ENCODE measurements around the gene DBT.

DNA sequence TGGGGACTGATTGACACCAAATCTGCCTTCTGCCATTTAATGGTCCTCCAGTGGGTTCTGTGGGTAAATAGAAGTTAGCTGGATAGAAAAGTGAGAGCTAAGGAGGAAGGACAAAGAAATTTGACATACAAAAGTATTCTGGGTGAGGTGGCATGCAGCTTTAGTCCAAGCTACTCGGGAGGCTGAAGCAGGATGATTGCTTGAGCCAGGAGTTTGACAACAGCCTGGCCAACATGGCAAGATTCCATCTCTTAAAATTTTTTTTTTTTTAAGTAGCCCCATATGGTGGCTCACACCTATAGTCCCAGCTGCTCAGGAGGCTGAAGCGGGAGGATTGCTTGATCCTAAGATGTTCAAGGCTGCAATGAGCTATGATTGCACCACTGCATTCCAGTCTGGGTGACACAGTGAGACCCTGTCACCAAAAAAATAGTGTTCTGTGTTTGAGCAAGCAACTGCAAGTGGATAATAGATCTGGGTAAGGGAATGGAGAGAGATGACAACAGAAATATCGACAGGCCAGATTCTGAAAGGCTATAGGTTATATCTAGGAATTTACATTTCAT is 29.8 kb upstream of the DBT start:
- TF ChIP-seq, protein P1, sequence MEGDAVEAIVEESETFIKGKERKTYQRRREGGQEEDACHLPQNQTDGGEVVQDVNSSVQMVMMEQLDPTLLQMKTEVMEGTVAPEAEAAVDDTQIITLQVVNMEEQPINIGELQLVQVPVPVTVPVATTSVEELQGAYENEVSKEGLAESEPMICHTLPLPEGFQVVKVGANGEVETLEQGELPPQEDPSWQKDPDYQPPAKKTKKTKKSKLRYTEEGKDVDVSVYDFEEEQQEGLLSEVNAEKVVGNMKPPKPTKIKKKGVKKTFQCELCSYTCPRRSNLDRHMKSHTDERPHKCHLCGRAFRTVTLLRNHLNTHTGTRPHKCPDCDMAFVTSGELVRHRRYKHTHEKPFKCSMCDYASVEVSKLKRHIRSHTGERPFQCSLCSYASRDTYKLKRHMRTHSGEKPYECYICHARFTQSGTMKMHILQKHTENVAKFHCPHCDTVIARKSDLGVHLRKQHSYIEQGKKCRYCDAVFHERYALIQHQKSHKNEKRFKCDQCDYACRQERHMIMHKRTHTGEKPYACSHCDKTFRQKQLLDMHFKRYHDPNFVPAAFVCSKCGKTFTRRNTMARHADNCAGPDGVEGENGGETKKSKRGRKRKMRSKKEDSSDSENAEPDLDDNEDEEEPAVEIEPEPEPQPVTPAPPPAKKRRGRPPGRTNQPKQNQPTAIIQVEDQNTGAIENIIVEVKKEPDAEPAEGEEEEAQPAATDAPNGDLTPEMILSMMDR (IDR thresholded peaks at IDR 0.05): no peak
- no peak for TF ChIP-seq POLR2A (IDR thresholded peaks at IDR 0.05)

Data from lower leg skin (tissue), 3 donors.